Prostate gland (tissue), 2 donors: ENCODE data around the gene PADI1.

Experiments used
- CTCF ChIP-seq, 4 experiments: fragments of 200-600 bp in 2 of 4; fragments of 450-650 bp in 2 of 4; sonication (generic) in 2 of 4; IDR thresholded peaks; 1 replicate in 3 of 4; 2 replicates in 1 of 4; pipeline ENCODE4 v1.5.1; 2016 to 2019; ENCODE audit warnings: antibody characterized with exemption in 4 of 4, mild to moderate bottlenecking in 2 of 4, moderate library complexity in 2 of 4
- POLR2A ChIP-seq: fragments of 450-650 bp; IDR thresholded peaks from one replicate; pipeline ENCODE4 v1.6.1; 2016; ENCODE audit warnings: antibody characterized with exemption, mild to moderate bottlenecking
- POLR2AphosphoS5 ChIP-seq: sonication (generic); formaldehyde crosslinking; IDR thresholded peaks from one replicate; pipeline ENCODE4 v1.6.1; 2017; ENCODE audit warnings: antibody characterized with exemption

GRCh38 chr1:17199267-17200044 is 5.5 kb upstream of the PADI1 start:
- no peak for TF ChIP-seq POLR2A
- TF ChIP-seq CTCF (IDR thresholded peaks at IDR 0.05), result no peak
- TF ChIP-seq POLR2AphosphoS5, result no peak
